ENCODE measurements around the gene FRY.

The FRY gene

GRCh38 chr13:32205431-32206096 lies 174.0 kb downstream of the FRY start:
- TF ChIP-seq NFRKB (IDR thresholded peaks at IDR 0.05) = no peak
- TF ChIP-seq BHLHE40 (IDR thresholded peaks at IDR 0.05; ENCODE audit: borderline replicate concordance) = no peak
- no peak for TF ChIP-seq HDGF (IDR thresholded peaks at IDR 0.05; ENCODE audit: borderline replicate concordance)
- POLR2A ChIA-PET = no interaction called here
- CTCF ChIA-PET = no interaction called here
- DNase-seq (ENCODE audit: extremely low spot score) = no peak

- no peak for TF ChIP-seq HDGF (IDR thresholded peaks at IDR 0.05; ENCODE audit: borderline replicate concordance)
- no peak for TF ChIP-seq ZNF384 (IDR thresholded peaks at IDR 0.05)
- TF ChIP-seq NFRKB (IDR thresholded peaks at IDR 0.05) = no peak
- no peak for DNase-seq (ENCODE audit: extremely low spot score)
- ChIA-PET POLR2A (no interaction called here), CTCF (no interaction called here)
Measured at GRCh38 chr13:32206097-32206740, 174.6 kb downstream of the FRY start.

- ChIA-PET CTCF (no interaction called here), POLR2A (no interaction called here)
- TF ChIP-seq HDGF (IDR thresholded peaks at IDR 0.05; ENCODE audit: borderline replicate concordance) (no peak), SUZ12 (IDR thresholded peaks at IDR 0.05) (no peak), SP1 (IDR thresholded peaks at IDR 0.05) (no peak), FOXK2 (IDR thresholded peaks at IDR 0.05) (no peak), BHLHE40 (IDR thresholded peaks at IDR 0.05; ENCODE audit: borderline replicate concordance) (no peak), L3MBTL2 (conservative IDR thresholded peaks at IDR 0.05) (no peak), CTBP1 (IDR thresholded peaks at IDR 0.05; ENCODE audit: borderline replicate concordance) (no peak), FOXA1 (IDR thresholded peaks at IDR 0.05) (no peak), TARDBP (IDR thresholded peaks at IDR 0.05) (no peak), FOXM1 (IDR thresholded peaks at IDR 0.05; ENCODE audit: borderline replicate concordance) (no peak), PKNOX1 (IDR thresholded peaks at IDR 0.05) (no peak), ARNT (IDR thresholded peaks at IDR 0.05) (no peak), LEF1 (IDR thresholded peaks at IDR 0.05; ENCODE audit: borderline replicate concordance) (no peak)
- no peak for DNase-seq (ENCODE audit: extremely low spot score)
Measured at GRCh38 chr13:32208860-32209259, 177.3 kb downstream of the FRY start.

DNA sequence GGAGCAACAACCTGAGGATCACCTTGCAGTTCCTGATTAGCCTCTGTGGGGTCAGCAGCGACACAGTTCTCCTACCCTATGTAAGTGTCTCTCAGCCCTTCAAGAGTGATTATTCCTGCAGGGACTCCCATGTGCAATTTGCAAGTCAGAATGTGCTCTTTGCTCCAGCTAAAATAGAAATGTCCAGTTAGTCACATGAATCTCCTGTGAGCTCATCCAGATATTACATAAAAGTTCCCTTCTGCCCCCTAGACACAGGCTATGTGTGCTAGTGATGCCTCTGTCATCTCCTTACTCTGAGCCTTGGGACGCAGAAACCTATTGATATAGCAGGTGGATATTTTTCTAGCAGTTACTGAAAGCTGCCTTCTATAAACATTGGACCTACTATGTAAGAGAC lies 178.1 kb downstream of the FRY start:
- TF ChIP-seq FOXA1 (IDR thresholded peaks at IDR 0.05) = no peak
- TF ChIP-seq SP1 (IDR thresholded peaks at IDR 0.05) = no peak
- POLR2A ChIA-PET = no interaction called here
- no peak for DNase-seq (ENCODE audit: extremely low spot score)
- CTCF ChIA-PET = no interaction called here

GRCh38 chr13:32210101-32210500 lies 178.5 kb downstream of the FRY start:
- TF ChIP-seq TARDBP (IDR thresholded peaks at IDR 0.05) (no peak), LEF1 (IDR thresholded peaks at IDR 0.05; ENCODE audit: borderline replicate concordance) (no peak), FOXM1 (IDR thresholded peaks at IDR 0.05; ENCODE audit: borderline replicate concordance) (no peak), FOXK2 (IDR thresholded peaks at IDR 0.05) (no peak), FOXA1 (IDR thresholded peaks at IDR 0.05) (no peak), ARNT (IDR thresholded peaks at IDR 0.05) (no peak), ZNF384 (IDR thresholded peaks at IDR 0.05) (no peak), BHLHE40 (IDR thresholded peaks at IDR 0.05; ENCODE audit: borderline replicate concordance) (no peak), ELF4 (IDR thresholded peaks at IDR 0.05) (no peak), L3MBTL2 (conservative IDR thresholded peaks at IDR 0.05) (no peak), SP1 (IDR thresholded peaks at IDR 0.05) (no peak), CTBP1 (IDR thresholded peaks at IDR 0.05; ENCODE audit: borderline replicate concordance) (no peak), NFRKB (IDR thresholded peaks at IDR 0.05) (no peak), PKNOX1 (IDR thresholded peaks at IDR 0.05) (no peak), SUZ12 (IDR thresholded peaks at IDR 0.05) (no peak), HDGF (IDR thresholded peaks at IDR 0.05; ENCODE audit: borderline replicate concordance) (no peak)
- no peak for DNase-seq (ENCODE audit: extremely low spot score)
- POLR2A ChIA-PET = no interaction called here
- CTCF ChIA-PET = interaction anchor here (1.0 kb wide), 1 partner anchor 37 kb away, joined by 3 read pairs; no protein-coding TSS in a partner anchor

DNA sequence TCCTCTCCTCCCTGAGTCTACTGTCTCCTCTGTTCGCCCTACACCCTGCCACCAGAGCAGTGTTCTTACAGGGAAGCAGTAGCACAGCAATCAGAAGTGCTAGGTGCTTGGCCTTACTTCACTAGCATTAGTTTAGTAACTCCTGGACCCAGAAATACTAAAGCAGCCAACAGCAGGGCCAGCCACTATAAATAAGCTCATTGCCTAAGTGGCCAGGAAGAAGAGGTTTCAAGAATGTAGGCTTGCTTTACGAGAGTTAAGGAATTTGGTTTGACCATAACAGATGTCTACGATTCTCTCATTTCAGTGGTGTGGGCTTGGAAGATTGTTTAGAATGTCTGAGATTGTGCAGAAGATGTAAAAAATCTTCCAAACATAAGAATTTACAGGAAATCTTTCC lies 180.2 kb downstream of the FRY start:
- ChIA-PET CTCF (no interaction called here), POLR2A (no interaction called here)
- no peak for DNase-seq (ENCODE audit: extremely low spot score)

GRCh38 chr13:32212421-32212820 lies 180.8 kb downstream of the FRY start:
- CTCF ChIA-PET = no interaction called here
- POLR2A ChIA-PET = no interaction called here
- DNase-seq (ENCODE audit: extremely low spot score) = no peak
- TF ChIP-seq LEF1 (IDR thresholded peaks at IDR 0.05; ENCODE audit: borderline replicate concordance) (no peak), ARNT (IDR thresholded peaks at IDR 0.05) (no peak)

More for the DNA sequence above, 180.2 kb downstream of the FRY start:
- no peak for TF ChIP-seq HDGF (IDR thresholded peaks at IDR 0.05; ENCODE audit: borderline replicate concordance)

- CTCF ChIA-PET = no interaction called here
- DNase-seq (ENCODE audit: extremely low spot score) = no peak
- POLR2A ChIA-PET = no interaction called here
- no peak for TF ChIP-seq TARDBP (IDR thresholded peaks at IDR 0.05)
- TF ChIP-seq ARNT (IDR thresholded peaks at IDR 0.05) = no peak
- no peak for TF ChIP-seq HDGF (IDR thresholded peaks at IDR 0.05; ENCODE audit: borderline replicate concordance)
- no peak for TF ChIP-seq ELF4 (IDR thresholded peaks at IDR 0.05)
- no peak for TF ChIP-seq PKNOX1 (IDR thresholded peaks at IDR 0.05)
- TF ChIP-seq LEF1 (IDR thresholded peaks at IDR 0.05; ENCODE audit: borderline replicate concordance) = no peak
- TF ChIP-seq NFRKB (IDR thresholded peaks at IDR 0.05) = no peak
- TF ChIP-seq ZNF384 (IDR thresholded peaks at IDR 0.05) = no peak
- TF ChIP-seq SUZ12 (IDR thresholded peaks at IDR 0.05) = no peak
- no peak for TF ChIP-seq FOXK2 (IDR thresholded peaks at IDR 0.05)
- TF ChIP-seq BHLHE40 (IDR thresholded peaks at IDR 0.05; ENCODE audit: borderline replicate concordance) = no peak
- no peak for TF ChIP-seq SP1 (IDR thresholded peaks at IDR 0.05)
- no peak for TF ChIP-seq FOXM1 (IDR thresholded peaks at IDR 0.05; ENCODE audit: borderline replicate concordance)
- TF ChIP-seq CTBP1 (IDR thresholded peaks at IDR 0.05; ENCODE audit: borderline replicate concordance) = no peak
- no peak for TF ChIP-seq L3MBTL2 (conservative IDR thresholded peaks at IDR 0.05)
- no peak for TF ChIP-seq FOXA1 (IDR thresholded peaks at IDR 0.05)
Measured at GRCh38 chr13:32213626-32214025, 182.1 kb downstream of the FRY start.
